ENCODE data around the gene HSPA2. TPM values are rescaled to one million over a fixed set of nuclear protein-coding genes. Genes with fewer than 3 reads are reported as not detected.
"Not testable (repeated sequence)": the region's sequence is repeated elsewhere in the genome, so short reads cannot be mapped to it uniquely, and the experiment has no call there.

HSPA2 gene
- total and polyA plus RNA-seq, 2 of the 13 experiments (the other 11 are each of a cell fraction or from before 2014, with no cell fraction given): 0.15 to 0.27 TPM

DNA sequence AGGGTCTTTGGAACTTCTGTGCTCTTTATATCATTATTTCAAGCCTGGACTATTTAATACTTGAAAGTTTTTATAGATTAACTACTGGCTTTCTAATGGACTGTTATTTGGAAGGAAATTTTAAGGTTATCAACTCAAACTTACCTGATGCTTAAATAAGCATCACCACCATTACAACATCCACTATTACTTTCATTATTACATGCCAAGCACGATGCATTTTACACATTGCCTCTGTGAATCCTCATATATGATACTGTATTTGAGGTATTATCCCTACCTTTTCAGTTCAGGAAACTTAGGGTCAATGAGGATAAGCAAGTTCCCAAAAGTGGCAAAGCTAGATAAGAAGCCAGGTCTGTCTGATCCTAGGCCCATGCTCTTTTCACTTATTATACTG is 23.6 kb upstream of the HSPA2 start:
- Histone ChIP-seq H3K79me2 (ENCODE audit: insufficient read depth, low read length) (peaks cover 57% of the 10 kb centered on the region), H3K36me3 (replicated peaks in 1 of 2; ENCODE audit: control insufficient read depth in 1 of 2, insufficient read depth in 2 of 2, low read length in 2 of 2) (peaks cover 2 to 6% of the 10 kb centered on the region in 2 experiments; a peak in 2 of 5 replicates), H3K27ac (ENCODE audit: extremely low read length, insufficient read depth, low read length) (no peak overlapping the region), H3K4me1 (ENCODE audit: insufficient read depth, low read length) (no peaks in the 10 kb centered on the region), H3K4me2 (ENCODE audit: low read depth, low read length) (no peak overlapping the region), H3K4me3 (replicated peaks in 1 of 3; ENCODE audit: insufficient read depth in 1 of 3, low read depth in 2 of 3, low read length in 3 of 3) (no peak overlapping the region), H2AFZ (ENCODE audit: low read length) (no peak overlapping the region), H3K27me3 (ENCODE audit: control insufficient read depth in 1 of 2, insufficient read depth in 2 of 2, low read length in 2 of 2) (no peaks in the 10 kb centered on the region), H3K9me3 (ENCODE audit: low read length) (no peaks in the 10 kb centered on the region), H3K9ac (ENCODE audit: insufficient read depth, low read depth, low read length) (no peak overlapping the region), H4K20me1 (ENCODE audit: insufficient read depth, low read length) (peaks cover 3% of the 10 kb centered on the region; the same call in 1 of the 2 replicates)
- DNase-seq (ENCODE audit: low spot score) (no peak), ATAC-seq (no peak), FAIRE-seq (no peak)
- TF ChIP-seq PITX1 (CRISPR knock-in tag; IDR thresholded peaks at IDR 0.05) (no peak), SMC3 (IDR thresholded peaks at IDR 0.05; ENCODE audit: low read length) (no peak), ZNF7 (CRISPR knock-in tag; IDR thresholded peaks at IDR 0.05) (no peak), RBM39 (IDR thresholded peaks at IDR 0.05; ENCODE audit: low read depth, low read length, poor library complexity, severe bottlenecking) (no peak)
- ChIA-PET CTCF (ENCODE audit: low intra/inter-chr PET ratio, low total read pairs) (no interaction called here), POLR2A (no interaction called here)
- no TSS peak for BruUV-seq (replicated peaks)
- in situ Hi-C loops (cut with HindIII; ENCODE audit: extremely low pct_ligation_motif_present, low pct_unique_long_range_greater_than_20kb) (no loop called here), intact Hi-C loops (cut with micrococcal nuclease; ENCODE audit: unreplicated experiment) (no loop called here)
- 97% methylated on average over 1 of the region's 1 CpG for WGBS (ENCODE audit: low lambda C conversion rate)

DNA sequence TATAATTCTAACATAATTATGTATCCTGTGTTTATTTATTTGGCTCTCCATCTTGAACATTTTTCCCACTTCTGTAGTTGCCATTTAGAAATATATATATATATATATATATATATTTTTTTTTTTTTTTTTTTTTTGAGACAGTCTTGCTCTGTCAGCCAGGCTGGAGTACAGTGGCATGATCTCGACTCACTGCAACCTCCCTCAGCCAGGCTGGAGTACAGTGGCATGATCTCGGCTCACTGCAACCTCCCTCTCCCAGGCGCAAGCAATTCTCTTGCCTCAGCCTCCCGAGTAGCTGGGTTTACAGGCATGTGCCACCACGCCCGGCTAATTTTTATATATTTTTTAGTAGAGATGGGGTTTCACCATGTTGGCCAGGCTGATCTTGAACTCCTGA is 22.9 kb upstream of the HSPA2 start:
- POLR2A ChIA-PET; H3K27ac ChIP-seq (ENCODE audit: extremely low read length, insufficient read depth, low read length); BruUV-seq (replicated peaks); H3K4me3 ChIP-seq (replicated peaks in 1 of 3; ENCODE audit: insufficient read depth in 1 of 3, low read depth in 2 of 3, low read length in 3 of 3); H3K9me3 ChIP-seq (ENCODE audit: low read length); ATAC-seq; in situ Hi-C loops (cut with HindIII; ENCODE audit: extremely low pct_ligation_motif_present, low pct_unique_long_range_greater_than_20kb); DNase-seq (ENCODE audit: low spot score); intact Hi-C loops (cut with micrococcal nuclease; ENCODE audit: unreplicated experiment); H3K4me1 ChIP-seq (ENCODE audit: insufficient read depth, low read length); H2AFZ ChIP-seq (ENCODE audit: low read length); H3K4me2 ChIP-seq (ENCODE audit: low read depth, low read length); CTCF ChIA-PET (ENCODE audit: low intra/inter-chr PET ratio, low total read pairs); FAIRE-seq; H3K27me3 ChIP-seq (ENCODE audit: control insufficient read depth in 1 of 2, insufficient read depth in 2 of 2, low read length in 2 of 2); H4K20me1 ChIP-seq (ENCODE audit: insufficient read depth, low read length); H3K9ac ChIP-seq (ENCODE audit: insufficient read depth, low read depth, low read length): not testable (repeated sequence)
- Histone ChIP-seq H3K79me2 (ENCODE audit: insufficient read depth, low read length) (peaks cover 50% of the 10 kb centered on the region), H3K36me3 (replicated peaks in 1 of 2; ENCODE audit: control insufficient read depth in 1 of 2, insufficient read depth in 2 of 2, low read length in 2 of 2) (peaks cover 4 to 13% of the 10 kb centered on the region in 2 experiments; a peak in 3 of 5 replicates)
- 94% methylated on average over 6 of the region's 6 CpGs for WGBS (ENCODE audit: low lambda C conversion rate)
